HepG2 (cell line): ENCODE results near the gene ACTN1. TPM values are rescaled to one million over a fixed set of nuclear protein-coding genes. Genes with fewer than 3 reads are reported as not detected.

Experiments
- ARID2 ChIP-seq: sonication (generic); formaldehyde crosslinking; IDR thresholded peaks from 2 replicates; pipeline ENCODE4 v1.8.1; 2022; ENCODE audit warnings: mild to moderate bottlenecking, missing genetic modification reagents, borderline replicate concordance
- CBFB ChIP-seq: sonication (generic); formaldehyde crosslinking; IDR thresholded peaks from 2 replicates; pipeline ENCODE4 v1.4.0; 2020; ENCODE audit warnings: missing genetic modification reagents
- CREB3 ChIP-seq: sonication (generic); formaldehyde crosslinking; IDR thresholded peaks from 2 replicates; pipeline ENCODE4 v1.5.0; 2020; ENCODE audit warnings: missing genetic modification reagents
- FOXA1 ChIP-seq, 2 experiments: fragments of 450-650 bp in 1 of 2; sonication (generic) in 1 of 2; formaldehyde crosslinking in 1 of 2; IDR thresholded peaks; 2 replicates each; pipeline versions ENCODE4 v1.4.0 to v1.6.1; 2016 to 2020; ENCODE audit warnings: missing genetic modification reagents in 1 of 2
- GABPB1 ChIP-seq: IDR thresholded peaks from 2 replicates; pipeline ENCODE4 v1.6.1; 2016; ENCODE audit warnings: mild to moderate bottlenecking, missing genetic modification reagents, moderate library complexity, missing compliant biosample characterization
- GLI4 ChIP-seq: sonication (generic); formaldehyde crosslinking; IDR thresholded peaks from 2 replicates; pipeline ENCODE4 v1.5.1; 2020; ENCODE audit warnings: missing genetic modification reagents, mild to moderate bottlenecking, moderate library complexity, borderline replicate concordance
- KAT8 ChIP-seq: IDR thresholded peaks from 2 replicates; pipeline ENCODE4 v1.6.1; 2016; ENCODE audit warnings: missing genetic modification reagents, missing compliant biosample characterization
- MEIS2 ChIP-seq: sonication (generic); formaldehyde crosslinking; IDR thresholded peaks from 2 replicates; pipeline ENCODE4 v1.9.0; 2021; ENCODE audit warnings: mild to moderate bottlenecking, missing genetic modification reagents
- NKX3-1 ChIP-seq: sonication (generic); formaldehyde crosslinking; IDR thresholded peaks from 2 replicates; pipeline ENCODE4 v1.5.0; 2020; ENCODE audit warnings: missing genetic modification reagents
- NONO ChIP-seq, 2 experiments: fragments of 450-650 bp in 1 of 2; sonication (generic) in 1 of 2; formaldehyde crosslinking in 1 of 2; IDR thresholded peaks in 1 of 2; conservative IDR thresholded peaks in 1 of 2; 2 replicates each; pipeline versions ENCODE4 v1.6.1 to v1.8.0; 2017 to 2022; ENCODE audit warnings: mild to moderate bottlenecking in 1 of 2, missing genetic modification reagents in 1 of 2, moderate library complexity in 1 of 2
- SP2 ChIP-seq: sonication (generic); formaldehyde crosslinking; IDR thresholded peaks from 2 replicates; pipeline ENCODE4 v1.5.1; 2020; ENCODE audit warnings: mild to moderate bottlenecking, missing genetic modification reagents
- ZBTB43 ChIP-seq: sonication (generic); formaldehyde crosslinking; conservative IDR thresholded peaks from 2 replicates; pipeline ENCODE4 v1.4.0; 2020; ENCODE audit warnings: missing genetic modification reagents
- ZKSCAN8 ChIP-seq: IDR thresholded peaks from 2 replicates; pipeline ENCODE4 v1.6.1; 2016; ENCODE audit warnings: borderline replicate concordance, missing genetic modification reagents, missing compliant biosample characterization
- ZMYM3 ChIP-seq: sonication (generic); formaldehyde crosslinking; IDR thresholded peaks from 2 replicates; pipeline ENCODE4 v1.5.1; 2020; ENCODE audit warnings: mild to moderate bottlenecking, missing genetic modification reagents
- ZNF3 ChIP-seq: IDR thresholded peaks from 2 replicates; pipeline ENCODE4 v1.7.0; 2017; ENCODE audit warnings: inconsistent platforms
- ZNF563 ChIP-seq: sonication (generic); formaldehyde crosslinking; IDR thresholded peaks from 2 replicates; pipeline ENCODE4 v1.8.0; 2022; ENCODE audit warnings: mild to moderate bottlenecking, moderate library complexity, missing genetic modification reagents
- ZNF609 ChIP-seq: sonication (generic); formaldehyde crosslinking; IDR thresholded peaks from 2 replicates; pipeline ENCODE4 v1.4.0; 2020; ENCODE audit warnings: mild to moderate bottlenecking, missing genetic modification reagents, borderline replicate concordance
- ZNF773 ChIP-seq: sonication (generic); formaldehyde crosslinking; IDR thresholded peaks from 2 replicates; pipeline ENCODE4 v1.4.0; 2020; ENCODE audit warnings: missing genetic modification reagents, borderline replicate concordance
- ZNF878 ChIP-seq: sonication (generic); formaldehyde crosslinking; IDR thresholded peaks from 2 replicates; pipeline ENCODE4 v1.8.1; 2023; ENCODE audit warnings: mild to moderate bottlenecking, missing genetic modification reagents, moderate library complexity
- ZNF879 ChIP-seq: sonication (generic); formaldehyde crosslinking; IDR thresholded peaks from 2 replicates; pipeline ENCODE4 v1.8.1; 2023; ENCODE audit warnings: missing genetic modification reagents
- ZSCAN20 ChIP-seq: sonication (generic); formaldehyde crosslinking; IDR thresholded peaks from 2 replicates; pipeline ENCODE4 v1.4.0; 2020; ENCODE audit warnings: missing genetic modification reagents, mild to moderate bottlenecking, borderline replicate concordance
- polyA plus RNA-seq, 8 experiments: library from polyadenylated mRNA; depleted of rRNA in 3 of 8; stranded (reverse) in 7 of 8; unstranded in 1 of 8; fragments of >200 nt; fragmentation: Illumina TruSeq in 4 of 8; extraction: Trizol in 4 of 8; gene quantifications; 2 replicates each; pipeline versions ENCODE4 v1.2.1 to v1.2.3, GENCODE V29; 2011 to 2016; ENCODE audit warnings: low read depth in 4 of 8, missing spikeins in 1 of 8, mixed read lengths in 1 of 8; ENCODE audit not compliant: insufficient read depth in 1 of 8
- total RNA-seq, 5 experiments: library from RNA; depleted of rRNA; stranded (reverse); fragments of >200 nt; fragmentation: Illumina TruSeq; extraction: Trizol; gene quantifications; 2 replicates each; pipeline ENCODE4 v1.2.3, GENCODE V29; 2016; ENCODE audit warnings: low read depth in 1 of 5

Gene ACTN1
- total and polyA plus RNA-seq, 2 of the 13 experiments (the other 11 are each of a cell fraction or from before 2014, with no cell fraction given), result 58.6 to 162 TPM

GRCh38 chr14:68976160-68977067, 2.7 kb downstream of the ACTN1 start (continued):
- peak; percentile 59; the same call in 1 of the 2 replicates for TF ChIP-seq ZNF609
- TF ChIP-seq CBFB, result 0 out of 2 replicates have a peak, but pooled peaks have one; percentile 25
- no peak for TF ChIP-seq FOXA1 (IDR thresholded peaks at IDR 0.05)
- peak; percentile 37; the same call in 1 of the 2 replicates for TF ChIP-seq FOXA1 (CRISPR knock-in tag; IDR thresholded peaks at IDR 0.05)
- TF ChIP-seq NKX3-1 (CRISPR knock-in tag), result no peak
- 0 out of 2 replicates have a peak, but pooled peaks have one; percentile 51 for TF ChIP-seq ZBTB43 (CRISPR knock-in tag)
- TF ChIP-seq CREB3 (CRISPR knock-in tag), result peak; percentile 77; the same call in 1 of the 2 replicates
- 0 out of 2 replicates have a peak, but pooled peaks have one; percentile 63 for TF ChIP-seq ZSCAN20 (CRISPR knock-in tag)
- 0 out of 2 replicates have a peak, but pooled peaks have one; percentile 37 for TF ChIP-seq ZNF878 (CRISPR knock-in tag)
- 0 out of 2 replicates have a peak, but pooled peaks have one; percentile 37 for TF ChIP-seq GABPB1 (CRISPR knock-in tag)
- no peak for TF ChIP-seq ZNF3
- peak; percentile 74; the same call in 1 of the 2 replicates for TF ChIP-seq MEIS2 (CRISPR knock-in tag)
- 0 out of 2 replicates have a peak, but pooled peaks have one; percentile 53 for TF ChIP-seq ZNF563 (CRISPR knock-in tag)
- peak; percentile 55; the same call in 1 of the 2 replicates for TF ChIP-seq ZNF773 (CRISPR knock-in tag)
- 0 out of 2 replicates have a peak, but pooled peaks have one; percentile 24 for TF ChIP-seq ZKSCAN8
- TF ChIP-seq GLI4, result no peak
- peak; percentile 69; the same call in 1 of the 2 replicates for TF ChIP-seq ARID2
- no peak for TF ChIP-seq NONO (IDR thresholded peaks at IDR 0.05)
- peak; percentile 64; the same call in 1 of the 2 replicates for TF ChIP-seq NONO (CRISPR knock-in tag; conservative IDR thresholded peaks at IDR 0.05)
- TF ChIP-seq ZMYM3 (CRISPR knock-in tag), result peak; percentile 62
- peak; percentile 56; the same call in 1 of the 2 replicates for TF ChIP-seq KAT8 (CRISPR knock-in tag)
- 0 out of 2 replicates have a peak, but pooled peaks have one; percentile 23 for TF ChIP-seq SP2 (CRISPR knock-in tag)
- TF ChIP-seq ZNF879 (CRISPR knock-in tag), result peak; percentile 65; the same call in 1 of the 2 replicates
